ENCODE results near the gene FNDC3B. TPM values are rescaled to one million over a fixed set of nuclear protein-coding genes. Genes with fewer than 3 reads are reported as not detected.

The FNDC3B gene
- total and polyA plus RNA-seq, 9 of the 15 experiments (the other 6 are each of a cell fraction or from before 2014, with no cell fraction given), result 7.0 to 35.8 (median 16.2) TPM

DNA sequence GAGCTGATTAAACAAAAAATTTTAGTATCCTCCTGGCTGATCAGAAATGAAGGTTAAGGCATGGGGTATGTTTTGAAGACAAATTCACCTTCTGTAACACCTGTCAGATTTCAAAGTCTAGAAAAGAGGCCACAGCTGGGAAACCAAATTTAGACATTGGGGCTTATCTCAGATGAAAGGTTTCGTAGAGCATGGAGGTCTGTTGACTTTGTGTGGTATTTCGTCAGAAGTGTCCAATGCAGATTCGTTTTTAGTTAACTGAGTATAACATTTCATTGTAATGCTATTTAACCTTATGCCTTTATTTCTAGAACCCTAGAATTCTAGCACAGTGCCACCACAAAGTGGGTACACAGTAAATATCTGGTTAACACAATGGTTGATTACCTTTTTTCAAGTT is 61.7 kb downstream of the FNDC3B start:
- no peaks in the 10 kb centered on the region for H3K9me1 ChIP-seq (ENCODE audit: control insufficient read depth, insufficient read depth, low read length)
- H3K79me2 ChIP-seq (ENCODE audit: control insufficient read depth, insufficient read depth, low read length), result peaks cover 95% of the 10 kb centered on the region
- peaks cover 2 to 41% of the 10 kb centered on the region in 2 experiments; a peak in 3 of 5 replicates for H3K4me1 ChIP-seq (replicated peaks in 1 of 2; ENCODE audit: control insufficient read depth in 2 of 2, insufficient read depth in 2 of 2, low read length in 2 of 2)
- ChIA-PET CTCF (ENCODE audit: low intra/inter-chr PET ratio) (no interaction called here), POLR2A (interaction anchor here (1.0 to 1.5 kb wide), 2 partner anchors 12 to 15 kb away, joined by 3 to 4 read pairs; no protein-coding TSS in a partner anchor)
- intact Hi-C loops (cut with micrococcal nuclease) (no loop called here), in situ Hi-C loops (cut with MboI) (no loop called here)
- peak overlapping the region in 1 of 2 experiments; percentile 13; a peak in 2 of 4 replicates for H3K9ac ChIP-seq (ENCODE audit: insufficient read depth in 1 of 2, low read depth in 2 of 2, low read length in 2 of 2)
- H3K4me2 ChIP-seq (ENCODE audit: insufficient read depth, low read length), result peak overlapping the region; percentile 15; the same call in 1 of the 2 replicates
- no peaks in the 10 kb centered on the region for H4K20me1 ChIP-seq (replicated peaks; ENCODE audit: control insufficient read depth, insufficient read depth, low read length)
- peak in 2 of 4 experiments; percentile 24 to 51 for DNase-seq (ENCODE audit: extremely low read depth in 1 of 4, low spot score in 3 of 4)
- H3K27me3 ChIP-seq (ENCODE audit: control insufficient read depth in 2 of 2, insufficient read depth in 2 of 2, low read length in 2 of 2), result no peaks in the 10 kb centered on the region
- no TSS peak for BruUV-seq (replicated peaks)
- H3K4me3 ChIP-seq, result no peak overlapping the region
- peak; percentile 61 for ATAC-seq
- H3K27ac ChIP-seq (ENCODE audit: extremely low read depth, low read depth, low read length), result peak overlapping the region; percentile 30; the same call in 1 of the 3 replicates
- H3K36me3 ChIP-seq (ENCODE audit: control insufficient read depth, insufficient read depth, low read length), result no peaks in the 10 kb centered on the region
- no peak overlapping the region for H2AFZ ChIP-seq (ENCODE audit: low read depth, low read length)
- peak; percentile 32 for FAIRE-seq
- 0% methylated on average over 3 of the region's 3 CpGs for WGBS (ENCODE audit: insufficient coverage, low coverage, missing lambda C conversion rate)
- no peaks in the 10 kb centered on the region for H3K9me3 ChIP-seq (replicated peaks; ENCODE audit: control insufficient read depth, insufficient read depth, low read depth, low read length)
- TF ChIP-seq TCF3 (CRISPR knock-in tag; IDR thresholded peaks at IDR 0.05), result peak; percentile 25; the same call in 1 of the 2 replicates
- peak; percentile 80 for TF ChIP-seq ZNF764 (CRISPR knock-in tag; IDR thresholded peaks at IDR 0.05; ENCODE audit: low read depth)
- TF ChIP-seq STAT5A (IDR thresholded peaks at IDR 0.05; ENCODE audit: borderline replicate concordance, low read length), result no peak
- peak; percentile 74 for TF ChIP-seq CEBPB (tag; IDR thresholded peaks at IDR 0.05)
- TF ChIP-seq CXXC5 (CRISPR knock-in tag; IDR thresholded peaks at IDR 0.05), result 0 out of 2 replicates have a peak, but pooled peaks have one; percentile 18
- TF ChIP-seq CBFA2T3 (IDR thresholded peaks at IDR 0.05), result peak; percentile 52; the same call in 1 of the 2 replicates
- 0 out of 2 replicates have a peak, but pooled peaks have one; percentile 20 for TF ChIP-seq ATF7 (IDR thresholded peaks at IDR 0.05)
- TF ChIP-seq SRF (CRISPR knock-in tag; IDR thresholded peaks at IDR 0.05), result peak in 1 of 2 experiments; percentile 14; a peak in 1 of 4 replicates
- peak; percentile 49; the same call in 1 of the 2 replicates for TF ChIP-seq ATF3 (IDR thresholded peaks at IDR 0.05)
- TF ChIP-seq ATF3 (CRISPR knock-in tag; conservative IDR thresholded peaks at IDR 0.05), result no peak
- TF ChIP-seq CREM (IDR thresholded peaks at IDR 0.05; ENCODE audit: low read depth), result peak; percentile 39; the same call in 1 of the 2 replicates
- TF ChIP-seq ZNF23 (CRISPR knock-in tag; IDR thresholded peaks at IDR 0.05), result 0 out of 2 replicates have a peak, but pooled peaks have one; percentile 8
- no peak for TF ChIP-seq ZNF24 (IDR thresholded peaks at IDR 0.05)
- no peak for TF ChIP-seq ZNF717 (CRISPR knock-in tag; IDR thresholded peaks at IDR 0.05)
- peak; percentile 78 for TF ChIP-seq MEF2A (IDR thresholded peaks at IDR 0.05; ENCODE audit: control insufficient read depth, low read depth, low read length)
- TF ChIP-seq E4F1 (CRISPR knock-in tag; IDR thresholded peaks at IDR 0.05; ENCODE audit: borderline replicate concordance), result no peak
- TF ChIP-seq MECOM (CRISPR knock-in tag; IDR thresholded peaks at IDR 0.05), result 0 out of 2 replicates have a peak, but pooled peaks have one; percentile 21
- TF ChIP-seq CCAR2 (IDR thresholded peaks at IDR 0.05; ENCODE audit: low read depth, low read length), result no peak
- 0 out of 4 replicates have a peak, but pooled peaks of 1 of the 2 experiments have one; percentile 18 for TF ChIP-seq FOXK2 (conservative IDR thresholded peaks at IDR 0.05 in 1 of 2, IDR thresholded peaks at IDR 0.05 in 1 of 2; ENCODE audit: low read depth in 2 of 2)
- 0 out of 2 replicates have a peak, but pooled peaks have one; percentile 24 for TF ChIP-seq HMBOX1 (IDR thresholded peaks at IDR 0.05)
